ENCODE results near the gene ROCK2.

Gene ROCK2

GRCh38 chr2:11312770-11313471, 31.5 kb downstream of the ROCK2 start:
- no peak for TF ChIP-seq CTCF (IDR thresholded peaks at IDR 0.05; ENCODE audit: borderline replicate concordance, insufficient read depth, low read depth, low read length)

GRCh38 chr2:11311543-11311942, 32.9 kb downstream of the ROCK2 start:
- no peak for TF ChIP-seq CTCF (IDR thresholded peaks at IDR 0.05; ENCODE audit: borderline replicate concordance, insufficient read depth, low read depth, low read length)
- no peak overlapping the region for H3K4me3 ChIP-seq (ENCODE audit: low read depth, low read length)

More at GRCh38 chr2:11312770-11313471, 31.5 kb downstream of the ROCK2 start:
- H3K4me3 ChIP-seq (ENCODE audit: low read depth, low read length): no peak overlapping the region

DNA sequence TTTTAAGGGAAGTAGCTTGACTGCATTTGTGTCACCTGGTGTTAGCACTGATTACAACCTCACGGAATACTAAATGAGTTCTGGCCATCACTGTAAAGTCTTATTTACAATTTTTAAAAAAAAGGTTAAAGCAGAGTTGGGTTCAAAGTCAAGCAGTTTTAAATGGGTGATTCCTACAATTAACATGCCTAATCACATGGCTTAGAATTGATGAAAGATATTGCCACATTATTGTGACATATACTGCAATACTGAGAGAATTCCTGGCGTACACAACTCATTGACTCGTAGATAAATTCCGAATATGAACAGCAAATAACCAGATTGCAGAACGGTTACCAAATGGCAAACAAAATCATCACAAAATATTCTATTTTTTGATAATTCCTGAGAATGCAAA, 34.2 kb downstream of the ROCK2 start:
- TF ChIP-seq CTCF (IDR thresholded peaks at IDR 0.05; ENCODE audit: borderline replicate concordance, insufficient read depth, low read depth, low read length): no peak
- no peak overlapping the region for H3K4me3 ChIP-seq (ENCODE audit: low read depth, low read length)

GRCh38 chr2:11309706-11310105, 34.7 kb downstream of the ROCK2 start:
- no peak overlapping the region for H3K4me3 ChIP-seq (ENCODE audit: low read depth, low read length)
- no peak for TF ChIP-seq CTCF (IDR thresholded peaks at IDR 0.05; ENCODE audit: borderline replicate concordance, insufficient read depth, low read depth, low read length)

DNA sequence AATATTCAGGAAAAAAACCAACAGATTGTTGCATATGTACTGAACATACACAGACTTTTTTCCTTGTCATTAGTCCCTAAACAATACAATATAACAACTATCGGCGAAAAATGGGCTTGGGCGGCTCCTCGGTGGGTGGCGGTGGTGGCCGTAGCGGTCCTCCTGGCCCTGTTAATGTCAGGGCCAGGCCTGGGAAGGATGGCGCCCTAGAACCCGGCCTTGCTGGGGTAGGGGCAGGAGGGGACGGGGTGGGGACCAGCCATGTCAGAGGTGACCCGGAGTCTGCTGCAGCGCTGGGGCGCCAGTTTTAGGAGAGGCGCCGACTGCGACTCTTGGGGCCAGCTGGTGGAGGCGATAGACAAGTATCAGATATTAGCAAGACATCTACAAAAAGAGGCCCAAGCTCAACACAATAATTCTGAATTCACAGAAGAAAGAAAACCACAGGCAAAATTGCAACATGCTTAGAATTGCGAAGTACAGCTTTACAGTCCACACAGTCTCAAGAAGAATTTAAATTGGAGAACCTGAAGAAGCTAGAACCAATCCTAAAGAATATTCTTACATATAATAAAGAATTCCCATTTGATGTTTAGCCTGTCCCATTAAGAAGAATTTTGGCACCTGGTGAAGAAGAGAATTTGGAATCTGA, 36.5 kb downstream of the ROCK2 start:
- TF ChIP-seq CTCF (IDR thresholded peaks at IDR 0.05; ENCODE audit: borderline replicate concordance, insufficient read depth, low read depth, low read length): no peak

DNA sequence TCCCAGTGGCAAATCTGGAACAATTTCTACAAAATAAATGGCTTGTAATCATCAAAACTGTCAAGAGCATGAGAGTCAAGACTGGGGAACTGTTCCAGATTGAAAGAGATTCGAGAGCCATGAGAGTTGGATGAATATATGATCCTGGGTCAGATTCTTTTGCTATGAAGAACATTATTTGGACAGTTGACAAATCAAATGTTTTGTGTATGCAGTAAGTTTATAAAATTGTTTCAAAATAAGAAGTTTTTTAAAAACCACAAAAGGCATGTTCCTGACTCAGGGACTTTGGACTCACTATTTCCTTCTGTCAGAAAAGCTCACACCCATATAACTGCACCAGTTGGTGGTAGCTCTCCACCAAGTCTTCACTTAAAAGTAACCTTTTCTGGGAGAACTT, 38.5 kb downstream of the ROCK2 start:
- H3K4me3 ChIP-seq (ENCODE audit: low read depth, low read length): no peak overlapping the region
- TF ChIP-seq CTCF (IDR thresholded peaks at IDR 0.05; ENCODE audit: borderline replicate concordance, insufficient read depth, low read depth, low read length): no peak

More for the DNA sequence above, 36.5 kb downstream of the ROCK2 start:
- H3K4me3 ChIP-seq (ENCODE audit: low read depth, low read length): no peak overlapping the region

GRCh38 chr2:11305338-11305737, 39.1 kb downstream of the ROCK2 start:
- H3K4me3 ChIP-seq (ENCODE audit: low read depth, low read length): no peak overlapping the region
- TF ChIP-seq CTCF (IDR thresholded peaks at IDR 0.05; ENCODE audit: borderline replicate concordance, insufficient read depth, low read depth, low read length): no peak
